Measurements from ENCODE around the gene DRAP1. TPM values are rescaled to one million over a fixed set of nuclear protein-coding genes. Genes with fewer than 3 reads are reported as not detected.
A peak's percentile ranks its signal among the peaks of the same experiment; 100 is the strongest.

DRAP1 gene
- total and polyA plus RNA-seq, 2 experiments from 2014 or later, result 121 to 294 TPM

- TF ChIP-seq CTCF (conservative IDR thresholded peaks at IDR 0.05; ENCODE audit: low read depth in 2 of 2), result no peak
These were observed 20.4 kb upstream of the DRAP1 start (continued) for GRCh38 chr11:65898656-65899355.

GRCh38 chr11:65899356-65900124, 19.7 kb upstream of the DRAP1 start:
- no peaks in the 10 kb centered on the region for H3K36me3 ChIP-seq (ENCODE audit: insufficient read depth)
- ATAC-seq, result peak; percentile 21
- H3K27me3 Mint-ChIP-seq (ENCODE audit: insufficient read depth, low read depth, poor library complexity), result peaks cover 54% of the 10 kb centered on the region
- H3K9me2 ChIP-seq (ENCODE audit: insufficient read depth), result no peaks in the 10 kb centered on the region
- no peak overlapping the region for H3K27ac Mint-ChIP-seq
- no peaks in the 10 kb centered on the region for H3K79me2 ChIP-seq (replicated peaks; ENCODE audit: insufficient read depth)
- no peaks in the 10 kb centered on the region for H4K20me1 ChIP-seq (replicated peaks; ENCODE audit: insufficient read depth)
- H3K4me3 Mint-ChIP-seq, result peak overlapping the region; percentile 74
- peaks cover 8% of the 10 kb centered on the region for H3K4me1 ChIP-seq (ENCODE audit: insufficient read depth)
- H3K27me3 ChIP-seq (ENCODE audit: insufficient read depth), result peaks cover 56% of the 10 kb centered on the region
- peaks cover 7% of the 10 kb centered on the region; the same call in 2 of the 3 replicates for H3K4me1 Mint-ChIP-seq
- H3K27ac ChIP-seq (ENCODE audit: low read depth), result no peak overlapping the region
- H3K9me3 Mint-ChIP-seq, result peaks cover 2% of the 10 kb centered on the region; the same call in 1 of the 3 replicates
- DNase-seq (ENCODE audit: low spot score), result peak; percentile 67
- H3K36me3 Mint-ChIP-seq (ENCODE audit: low read depth), result peaks cover 4% of the 10 kb centered on the region; the same call in 1 of the 3 replicates
- H2AFZ ChIP-seq, result peak overlapping the region; percentile 94
- H3K4me3 ChIP-seq, result peak overlapping the region; percentile 74
- H3F3A ChIP-seq (replicated peaks; ENCODE audit: low read depth), result peaks cover 16% of the 10 kb centered on the region
- peak overlapping the region; percentile 85 for H3K4me2 ChIP-seq
- no peak; a peak in 1 of 4 replicates for TF ChIP-seq CTCF (conservative IDR thresholded peaks at IDR 0.05; ENCODE audit: low read depth in 2 of 2)
- TF ChIP-seq ETS1 (IDR thresholded peaks at IDR 0.05), result 0 out of 2 replicates have a peak, but pooled peaks have one; percentile 29
- TF ChIP-seq JUNB (IDR thresholded peaks at IDR 0.05; ENCODE audit: unreplicated experiment), result no peak
- no peak for TF ChIP-seq ZNF462 (CRISPR knock-in tag; IDR thresholded peaks at IDR 0.05)
- peak; percentile 13 for TF ChIP-seq REST (IDR thresholded peaks at IDR 0.05; ENCODE audit: unreplicated experiment)
- peak; percentile 65 for TF ChIP-seq EZH2 (IDR thresholded peaks at IDR 0.05; ENCODE audit: low read depth, unreplicated experiment)
